Lung (tissue), 12 donors: ENCODE data around the gene PDLIM4. TPM values are rescaled to one million over a fixed set of nuclear protein-coding genes. Genes with fewer than 3 reads are reported as not detected.

ENCODE experiments used
- ATAC-seq: fragments of 200-7000 bp; cut with Tn5 transposase; one replicate; pipeline ENCODE4 v1.9.1; 2020; ENCODE audit warnings: moderate number of reproducible peaks; ENCODE audit not compliant: insufficient read depth, low FRiP score
- DNase-seq, 3 donors: peaks; one replicate each; pipeline ENCODE4 v3.0.0-alpha.2; 2013 to 2017
- H3K27ac ChIP-seq, 2 donors: one replicate each; pipeline ENCODE4 v1.5.1; 2013; ENCODE audit warnings: mild to moderate bottlenecking in 2 of 2, moderate library complexity in 2 of 2, control low read depth in 1 of 2, inconsistent platforms in 1 of 2, low read depth in 1 of 2, low read length in 1 of 2
- H3K27me3 ChIP-seq, 3 donors: one replicate each; pipeline ENCODE4 v1.5.1; 2013; ENCODE audit warnings: low read length in 2 of 3; ENCODE audit not compliant: control insufficient read depth in 3 of 3, insufficient read depth in 3 of 3
- H3K36me3 ChIP-seq, 4 donors: one replicate each; pipeline ENCODE4 v1.5.1; 2013; ENCODE audit warnings: low read length in 4 of 4, mild to moderate bottlenecking in 1 of 4, moderate library complexity in 1 of 4; ENCODE audit not compliant: control insufficient read depth in 4 of 4, insufficient read depth in 4 of 4
- H3K4me1 ChIP-seq, 5 donors: one replicate each; pipeline ENCODE4 v1.5.1; 2013; ENCODE audit warnings: low read length in 5 of 5, mild to moderate bottlenecking in 2 of 5, moderate library complexity in 1 of 5; ENCODE audit not compliant: control insufficient read depth in 5 of 5, insufficient read depth in 5 of 5
- H3K4me3 ChIP-seq: one replicate; pipeline ENCODE4 v1.5.1; 2013; ENCODE audit warnings: mild to moderate bottlenecking, control low read depth, moderate library complexity
- H3K9ac ChIP-seq, 2 donors: one replicate each; pipeline ENCODE4 v1.5.1; 2013; ENCODE audit warnings: low read length in 2 of 2, control low read depth in 1 of 2; ENCODE audit not compliant: insufficient read depth in 1 of 2
- H3K9me3 ChIP-seq, 4 donors: one replicate each; pipeline ENCODE4 v1.5.1; 2013; ENCODE audit warnings: low read length in 3 of 4, mild to moderate bottlenecking in 1 of 4, moderate library complexity in 1 of 4; ENCODE audit not compliant: control insufficient read depth in 4 of 4, insufficient read depth in 3 of 4
- WGBS, 2 donors: extraction: QIAGEN DNeasy Blood & Tissue Kit; methylation state at CpG; one replicate each; pipeline ENCODE4 v1.1.7; 2013; 5-methylcytosine and 5-hydroxymethylcytosine counted together
- polyA plus RNA-seq, 2 donors: library from polyadenylated mRNA; stranded (reverse); fragments of 200-250 nt; gene quantifications; one replicate each; pipeline ENCODE4 v1.2.1, GENCODE V29; 2013
- total RNA-seq, 2 donors: library from RNA; depleted of rRNA in 1 of 2; stranded (reverse); fragments of >200 nt in 1 of 2; gene quantifications; one replicate each; pipeline ENCODE4 v1.2.1, GENCODE V29; 2014 to 2021
- TF ChIP-seq, protein P1 (sequence below): IDR thresholded peaks from 2 replicates; pipeline ENCODE4 v1.5.1; 2012; ENCODE audit warnings: mild to moderate bottlenecking; ENCODE audit errors: control extremely low read depth, extremely low read depth
- donor health status: control.
- donor health status: control.
- donor health status: Bipolar disorder and iron deficiency.
- donor health status: healthy.
- donor health status: DM: yes; HTN: yes; CAD: no.

PDLIM4 gene
- total and polyA plus RNA-seq, 4 donors, result 7.3 to 13.8 (median 9.6) TPM

DNA sequence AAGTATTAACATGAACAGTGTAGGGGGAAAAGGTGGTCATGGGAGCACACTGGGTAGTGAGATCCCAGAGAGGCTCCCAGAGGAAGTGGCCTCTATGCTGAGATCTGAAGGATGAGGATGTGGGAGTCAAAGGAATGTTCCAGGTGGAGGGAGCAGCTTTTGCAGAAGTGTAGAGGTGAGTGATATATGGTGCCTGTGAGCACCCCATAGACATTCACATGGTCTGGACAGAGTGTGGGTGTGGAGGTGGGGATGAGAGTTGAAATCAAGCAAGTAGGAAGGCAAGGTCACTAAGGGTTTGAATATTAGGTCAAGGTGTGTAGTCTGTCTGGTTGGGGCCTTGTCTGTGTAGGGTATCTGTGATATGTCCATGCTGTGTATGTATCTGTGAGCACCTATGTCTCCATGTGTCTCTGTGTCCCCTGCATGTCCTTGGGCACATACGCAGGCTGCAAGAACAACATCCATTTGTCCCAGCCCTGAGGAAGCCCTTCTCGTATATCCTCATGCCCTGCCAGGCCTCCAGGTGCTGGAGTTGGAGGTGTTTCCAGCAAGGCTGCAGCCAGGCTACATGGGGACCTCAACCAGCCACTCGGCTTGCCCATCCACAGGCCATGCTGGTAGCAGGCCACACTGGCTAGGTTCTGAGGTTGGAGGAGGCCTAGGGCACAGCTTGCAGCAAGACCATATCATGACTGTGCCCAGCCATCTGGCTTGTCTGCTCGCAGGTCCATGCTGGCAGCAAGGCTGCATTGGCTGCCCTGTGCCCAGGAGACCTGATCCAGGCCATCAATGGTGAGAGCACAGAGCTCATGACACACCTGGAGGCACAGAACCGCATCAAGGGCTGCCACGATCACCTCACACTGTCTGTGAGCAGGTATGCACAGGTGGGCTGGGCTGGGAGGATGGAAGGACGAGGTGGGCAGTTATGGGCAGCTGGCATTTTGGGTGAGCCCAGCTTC lies 4.7 kb downstream of the PDLIM4 start:
- ATAC-seq, result no peak
- 88 to 96% methylated on average over 7 of the region's 7 CpGs for WGBS, 2 donors
- Histone ChIP-seq H3K9me3 (no peaks in the 10 kb centered on the region), H3K36me3 (no peaks in the 10 kb centered on the region), H3K27ac (no peak overlapping the region), H3K9ac (no peak overlapping the region), H3K4me3 (no peak overlapping the region), H3K4me1 (peaks cover 0 to 27% (median 14%) of the 10 kb centered on the region in 5 donors), H3K27me3 (peaks cover 0 to under 1% (median 0%) of the 10 kb centered on the region in 3 donors)
- no peak for DNase-seq
- TF ChIP-seq, protein P1, sequence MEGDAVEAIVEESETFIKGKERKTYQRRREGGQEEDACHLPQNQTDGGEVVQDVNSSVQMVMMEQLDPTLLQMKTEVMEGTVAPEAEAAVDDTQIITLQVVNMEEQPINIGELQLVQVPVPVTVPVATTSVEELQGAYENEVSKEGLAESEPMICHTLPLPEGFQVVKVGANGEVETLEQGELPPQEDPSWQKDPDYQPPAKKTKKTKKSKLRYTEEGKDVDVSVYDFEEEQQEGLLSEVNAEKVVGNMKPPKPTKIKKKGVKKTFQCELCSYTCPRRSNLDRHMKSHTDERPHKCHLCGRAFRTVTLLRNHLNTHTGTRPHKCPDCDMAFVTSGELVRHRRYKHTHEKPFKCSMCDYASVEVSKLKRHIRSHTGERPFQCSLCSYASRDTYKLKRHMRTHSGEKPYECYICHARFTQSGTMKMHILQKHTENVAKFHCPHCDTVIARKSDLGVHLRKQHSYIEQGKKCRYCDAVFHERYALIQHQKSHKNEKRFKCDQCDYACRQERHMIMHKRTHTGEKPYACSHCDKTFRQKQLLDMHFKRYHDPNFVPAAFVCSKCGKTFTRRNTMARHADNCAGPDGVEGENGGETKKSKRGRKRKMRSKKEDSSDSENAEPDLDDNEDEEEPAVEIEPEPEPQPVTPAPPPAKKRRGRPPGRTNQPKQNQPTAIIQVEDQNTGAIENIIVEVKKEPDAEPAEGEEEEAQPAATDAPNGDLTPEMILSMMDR, result no peak

DNA sequence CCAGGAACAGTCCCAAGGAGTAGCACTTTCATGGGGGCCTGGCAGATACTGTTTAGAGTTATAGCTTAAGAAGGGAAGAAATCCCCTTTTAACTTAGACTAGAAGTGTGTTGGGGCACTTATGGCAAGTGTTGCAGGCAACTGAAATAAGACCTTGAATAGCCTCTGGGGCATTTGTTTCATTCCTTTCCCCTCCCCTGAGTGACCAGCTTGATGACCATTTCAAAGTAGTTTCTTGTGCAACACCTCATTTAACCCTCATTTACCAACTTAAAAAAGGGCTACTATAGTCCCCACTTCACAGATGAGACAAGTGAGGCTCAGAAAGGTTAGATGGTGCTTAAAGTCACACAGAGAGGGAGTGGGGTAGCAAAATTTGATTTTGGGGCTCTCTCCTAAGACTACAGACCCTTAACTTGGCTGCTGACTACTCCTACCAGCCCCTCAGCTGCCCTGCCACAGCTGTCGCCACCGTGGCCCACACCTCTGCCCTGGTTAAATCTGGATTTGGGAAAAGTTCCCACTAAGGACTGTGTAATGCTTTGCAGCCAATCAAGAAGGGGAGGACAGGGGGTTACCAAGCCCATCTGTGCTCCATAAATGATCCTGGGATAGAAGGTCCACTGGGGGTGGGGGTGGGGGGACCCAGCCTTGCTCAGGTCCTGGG lies 5.5 kb downstream of the PDLIM4 start:
- no peak for DNase-seq
- no peak for ATAC-seq
- no peak overlapping the region for H3K4me3 ChIP-seq
- TF ChIP-seq, protein P1, result no peak
- WGBS, 2 donors, result 97 to 100% methylated on average over 2 of the region's 2 CpGs
- no peaks in the 10 kb centered on the region for H3K36me3 ChIP-seq
- peaks cover 0 to 22% (median 12%) of the 10 kb centered on the region in 5 donors for H3K4me1 ChIP-seq
- no peak overlapping the region for H3K27ac ChIP-seq
- H3K27me3 ChIP-seq, result no peaks in the 10 kb centered on the region
- H3K9ac ChIP-seq, result no peak overlapping the region
- no peaks in the 10 kb centered on the region for H3K9me3 ChIP-seq

DNA sequence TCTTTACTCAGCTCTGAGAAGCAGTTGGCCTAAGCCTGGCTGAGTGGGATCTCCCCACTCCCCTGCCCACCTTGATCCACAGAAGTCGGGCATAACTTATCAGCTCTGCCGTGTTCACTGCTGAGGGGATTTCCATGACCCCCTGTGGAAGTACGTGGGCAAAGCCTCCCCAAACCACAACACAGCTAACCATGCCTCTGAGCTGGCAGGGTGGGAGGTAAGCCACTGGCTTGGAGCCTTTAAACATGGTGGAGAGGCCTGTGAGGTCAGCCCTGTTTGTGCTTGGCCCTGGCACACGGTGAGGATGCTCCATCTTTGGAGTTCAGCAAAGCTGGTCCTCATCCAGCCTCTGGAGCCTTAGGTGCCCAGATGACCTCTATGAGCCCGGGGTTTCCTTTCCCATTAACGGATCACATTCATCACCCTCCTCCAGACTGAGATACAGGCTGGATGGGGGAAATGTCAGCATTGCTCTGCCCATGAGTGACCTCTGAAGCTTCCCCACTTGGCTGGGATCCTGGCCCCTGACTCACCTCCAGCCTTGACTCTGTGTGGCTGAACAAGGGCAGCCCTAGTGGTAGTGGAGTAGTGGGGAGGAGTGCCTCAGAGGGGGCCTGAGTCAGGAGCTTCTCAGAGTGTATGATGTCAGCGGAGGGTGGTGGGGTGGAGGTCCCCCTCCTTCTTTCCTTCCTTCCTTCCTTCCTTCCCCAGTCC lies 6.2 kb downstream of the PDLIM4 start:
- no peaks in the 10 kb centered on the region for H3K36me3 ChIP-seq
- ATAC-seq (peak; percentile 45), DNase-seq (no peak)
- H3K4me1 ChIP-seq, result peaks cover 0 to 16% (median 12%) of the 10 kb centered on the region in 5 donors
- WGBS, 2 donors, result 65 to 71% methylated on average over 7 of the region's 7 CpGs
- no peaks in the 10 kb centered on the region for H3K9me3 ChIP-seq
- no peak overlapping the region for H3K9ac ChIP-seq
- H3K4me3 ChIP-seq, result no peak overlapping the region
- no peak overlapping the region for H3K27ac ChIP-seq
- H3K27me3 ChIP-seq, result no peaks in the 10 kb centered on the region
- TF ChIP-seq, protein P1, result no peak
